Right cardiac atrium (tissue), 5 donors: ENCODE data around the gene CLTC. TPM values are rescaled to one million over a fixed set of nuclear protein-coding genes. Genes with fewer than 3 reads are reported as not detected.
A peak's percentile ranks its signal among the peaks of the same experiment; 100 is the strongest.

Source experiments
- ATAC-seq, 2 donors: fragments of 200-7000 bp; cut with Tn5 transposase; one replicate each; pipeline versions ENCODE4 v1.8.0 to v1.9.1; 2020; ENCODE audit warnings: moderate library complexity in 2 of 2, mild to moderate bottlenecking in 1 of 2
- DNase-seq, 3 donors: peaks; one replicate each; pipeline ENCODE4 v3.0.0-alpha.2; 2020
- H3K27ac ChIP-seq: one replicate; pipeline ENCODE4 v1.5.1; 2013; ENCODE audit warnings: mild to moderate bottlenecking, low read length, control low read depth, moderate library complexity
- H3K27me3 ChIP-seq: one replicate; pipeline ENCODE4 v1.6.1; 2013; ENCODE audit not compliant: control insufficient read depth, insufficient read depth
- H3K4me1 ChIP-seq: one replicate; pipeline ENCODE4 v1.6.1; 2013; ENCODE audit warnings: low read length; ENCODE audit not compliant: control insufficient read depth, insufficient read depth
- H3K4me3 ChIP-seq: one replicate; pipeline ENCODE4 v1.5.1; 2013; ENCODE audit warnings: low read length, control low read depth
- H3K9me3 ChIP-seq: one replicate; pipeline ENCODE4 v1.6.1; 2013; ENCODE audit warnings: low read length; ENCODE audit not compliant: control insufficient read depth
- WGBS: extraction: QIAGEN DNeasy Blood & Tissue Kit; methylation state at CpG from one replicate; pipeline ENCODE4 v1.1.7; 2013; 5-methylcytosine and 5-hydroxymethylcytosine counted together
- intact Hi-C, 4 donors: fragments of 100-400 bp; cut with DNase I; formaldehyde crosslinking; loops; one replicate each; pipeline versions ENCODE4 v1.11.0 to v1.14.0; 2022 to 2023
- polyA plus RNA-seq: library from polyadenylated mRNA; stranded (reverse); fragments of 200-250 nt; gene quantifications from one replicate; pipeline ENCODE4 v1.2.3, GENCODE V29; 2013
- total RNA-seq, 4 donors: library from RNA; stranded (reverse); fragmentation: NEBNext Ultra II Directional; extraction: Animal tissue kit (Norgen Biotek cat#: 25700); gene quantifications; one replicate each; pipeline ENCODE4 v1.2.1, GENCODE V29; 2021
- donor health status: healthy with polysubstance abuse.
- donor health status: DM: no; HTN: yes; CAD: no.
- donor health status: DM: no; HTN: no; CAD: no.
- donor health status: DM: no; HTN: yes; CAD: no; lungs with severe emphysema.
- donor health status: DM: yes; HTN: yes; CAD: no.

Gene CLTC
- total and polyA plus RNA-seq, 5 donors = 108 to 203 (median 176) TPM

DNA sequence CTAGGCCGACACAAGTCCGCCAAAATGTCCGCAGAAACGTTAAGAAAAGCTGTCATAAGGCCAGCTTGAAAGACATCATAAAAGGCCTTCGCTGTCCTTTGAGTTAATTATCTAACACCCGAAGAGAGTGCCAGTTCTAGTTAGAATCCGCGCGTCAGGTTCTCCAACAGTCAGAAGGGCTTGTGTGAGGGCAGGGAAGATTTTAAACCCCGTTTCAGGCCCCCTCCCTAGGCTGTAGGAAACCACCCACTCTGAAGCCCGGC, 729 bp upstream of the CLTC start:
- DNase-seq (no peak), ATAC-seq (no peak)
- Histone ChIP-seq H3K27me3 (no peaks in the 10 kb centered on the region), H3K27ac (peak overlapping the region; percentile 94), H3K4me1 (no peaks in the 10 kb centered on the region), H3K4me3 (peak overlapping the region; percentile 92), H3K9me3 (no peaks in the 10 kb centered on the region)
- WGBS = under 1% methylated on average over 11 of the region's 11 CpGs
- intact Hi-C loops = loop anchor here in 1 of 4 donors (10.0 kb wide), 1 partner anchor 986 kb away; the partner anchor contains the start of gene PPM1D

DNA sequence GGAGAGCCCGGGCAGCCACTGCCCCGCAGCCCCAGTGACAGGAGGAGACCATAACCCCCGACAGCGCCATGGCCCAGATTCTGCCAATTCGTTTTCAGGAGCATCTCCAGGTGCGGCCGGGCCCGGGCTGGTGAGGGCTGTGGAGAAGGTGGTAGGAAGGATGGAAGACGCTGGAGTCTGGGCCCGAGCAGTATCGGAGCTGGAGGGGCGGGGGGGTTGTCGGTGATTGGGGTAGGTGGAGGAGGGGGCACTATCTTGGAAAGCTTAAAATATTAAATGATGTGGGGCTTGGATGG, 317 bp downstream of the CLTC start:
- Histone ChIP-seq H3K27ac (peak overlapping the region; percentile 94), H3K4me3 (peak overlapping the region; percentile 92), H3K4me1 (peaks cover 2% of the 10 kb centered on the region), H3K9me3 (no peaks in the 10 kb centered on the region), H3K27me3 (no peaks in the 10 kb centered on the region)
- 0% methylated on average over 13 of the region's 13 CpGs for WGBS
- DNase-seq (no peak), ATAC-seq (no peak)
- intact Hi-C loops = no loop called here

DNA sequence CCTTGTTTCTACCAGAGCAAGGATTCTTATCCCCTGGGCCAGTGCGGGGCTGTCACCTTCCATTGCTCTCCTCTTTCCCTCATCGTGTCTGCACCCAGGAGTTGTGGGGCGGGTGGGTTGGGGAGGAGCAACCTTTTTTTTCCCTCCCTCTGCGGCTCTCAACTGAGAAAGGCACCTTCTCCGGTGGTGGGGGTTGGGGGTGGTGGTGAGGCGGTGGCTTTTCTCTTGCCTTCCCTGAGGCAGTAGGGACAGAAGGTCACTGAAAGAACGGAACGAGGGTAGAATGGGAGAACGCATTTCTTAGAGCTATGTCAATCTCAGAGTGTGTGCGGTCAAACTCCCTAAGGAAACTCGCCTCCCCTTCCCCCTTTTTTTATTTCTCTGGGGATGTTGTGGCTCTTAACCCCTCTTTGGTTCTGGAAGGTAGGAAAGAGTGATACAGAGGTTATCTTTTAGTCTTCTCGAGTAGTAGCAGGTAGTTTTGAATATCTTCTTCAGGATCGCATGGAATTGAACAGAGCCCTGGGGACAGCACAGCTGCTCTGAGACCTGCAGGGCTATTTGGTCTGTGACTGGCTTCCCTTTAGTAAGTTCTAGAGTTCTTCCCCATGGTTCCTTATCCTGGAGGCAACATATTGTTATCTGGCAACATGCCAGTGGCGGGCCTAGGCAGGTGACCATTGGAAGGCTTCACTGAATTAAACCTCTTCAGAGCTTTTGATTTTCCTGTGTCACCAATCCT, 994 bp downstream of the CLTC start:
- Histone ChIP-seq H3K4me3 (peak overlapping the region; percentile 92), H3K9me3 (no peaks in the 10 kb centered on the region), H3K27me3 (no peaks in the 10 kb centered on the region), H3K27ac (peak overlapping the region; percentile 97), H3K4me1 (peaks cover 2% of the 10 kb centered on the region)
- DNase-seq (peak in 2 of 3 donors; percentile 41 to 64), ATAC-seq (peak; percentile 3 to 26)
- WGBS = 2% methylated on average over 14 of the region's 14 CpGs
- intact Hi-C loops = no loop called here

DNA sequence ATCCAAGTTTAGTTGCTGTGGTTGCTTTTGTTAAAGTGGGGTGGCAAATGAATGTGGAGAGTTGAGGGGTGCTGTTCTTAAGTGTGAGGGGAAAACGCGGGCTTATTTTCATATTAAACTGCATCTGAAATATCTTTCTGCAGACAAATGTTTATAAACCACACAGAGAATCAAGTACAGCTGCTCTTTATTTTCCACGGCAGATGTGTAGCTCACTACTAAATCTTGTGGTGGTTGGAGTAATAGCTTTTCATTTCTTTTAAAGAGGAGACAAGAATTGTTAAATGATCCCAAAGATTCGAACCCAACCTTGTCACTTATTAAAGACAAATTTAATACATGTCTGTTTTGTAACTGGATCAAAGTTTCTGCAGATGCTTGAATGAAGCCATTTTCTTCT, 2.1 kb downstream of the CLTC start:
- no peaks in the 10 kb centered on the region for H3K9me3 ChIP-seq
- 29% methylated on average over 4 of the region's 4 CpGs for WGBS
- intact Hi-C loops = no loop called here
- DNase-seq = no peak
- no peak overlapping the region for H3K27ac ChIP-seq
- ATAC-seq = no peak
- no peaks in the 10 kb centered on the region for H3K27me3 ChIP-seq
- H3K4me1 ChIP-seq = peaks cover 2% of the 10 kb centered on the region
- H3K4me3 ChIP-seq = peak overlapping the region; percentile 39

DNA sequence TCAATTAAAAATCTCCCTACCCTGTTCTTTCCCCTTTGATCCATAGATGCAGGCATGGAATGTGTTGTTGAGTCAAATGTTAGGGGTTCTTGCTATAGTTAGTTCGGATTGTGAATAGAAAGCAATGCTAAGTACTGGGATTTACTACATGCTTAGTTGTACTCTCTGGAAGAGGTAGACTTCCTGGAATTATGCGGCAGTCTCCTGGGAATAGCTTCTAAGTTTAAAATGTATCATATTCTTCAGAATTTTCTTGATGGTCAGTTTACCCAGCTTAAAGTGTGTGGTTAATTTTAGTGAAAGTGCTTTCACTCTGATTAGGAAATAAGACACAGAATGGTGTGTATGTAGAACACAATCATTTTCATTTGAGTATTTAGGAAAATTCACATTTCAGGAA, 3.5 kb downstream of the CLTC start:
- H3K4me3 ChIP-seq = peak overlapping the region; percentile 32
- 44% methylated on average over 2 of the region's 2 CpGs for WGBS

DNA sequence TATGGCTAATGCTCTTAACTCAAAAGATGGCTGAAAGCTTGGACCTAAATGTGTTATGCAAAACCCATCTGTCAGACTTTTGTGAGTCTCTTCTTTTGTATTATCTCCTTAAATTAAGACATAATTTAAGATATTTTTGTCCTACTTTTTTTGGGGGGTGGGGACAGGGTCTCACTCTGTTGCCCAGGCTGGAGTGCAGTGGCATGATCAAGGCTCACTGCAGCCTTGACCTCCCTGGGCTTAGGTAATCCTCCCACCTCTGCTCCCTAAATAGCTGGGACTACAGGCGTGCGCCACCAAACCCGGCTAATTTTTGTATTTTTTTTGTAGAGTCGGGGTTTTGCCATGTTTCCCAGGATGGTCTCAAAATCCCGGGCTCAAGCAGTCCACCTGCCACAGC, 7.1 kb downstream of the CLTC start:
- ATAC-seq (no peak), DNase-seq (no peak)
- Histone ChIP-seq H3K4me1 (peaks cover 6% of the 10 kb centered on the region), H3K27ac (no peak overlapping the region), H3K4me3 (no peak overlapping the region), H3K27me3 (no peaks in the 10 kb centered on the region), H3K9me3 (no peaks in the 10 kb centered on the region)
- 94% methylated on average over 5 of the region's 5 CpGs for WGBS
- intact Hi-C loops = no loop called here

More for the DNA sequence above, 3.5 kb downstream of the CLTC start:
- intact Hi-C loops = no loop called here
- H3K27ac ChIP-seq = no peak overlapping the region
- no peak for DNase-seq
- no peaks in the 10 kb centered on the region for H3K27me3 ChIP-seq
- no peaks in the 10 kb centered on the region for H3K9me3 ChIP-seq
- ATAC-seq = no peak
- H3K4me1 ChIP-seq = peaks cover 2% of the 10 kb centered on the region

DNA sequence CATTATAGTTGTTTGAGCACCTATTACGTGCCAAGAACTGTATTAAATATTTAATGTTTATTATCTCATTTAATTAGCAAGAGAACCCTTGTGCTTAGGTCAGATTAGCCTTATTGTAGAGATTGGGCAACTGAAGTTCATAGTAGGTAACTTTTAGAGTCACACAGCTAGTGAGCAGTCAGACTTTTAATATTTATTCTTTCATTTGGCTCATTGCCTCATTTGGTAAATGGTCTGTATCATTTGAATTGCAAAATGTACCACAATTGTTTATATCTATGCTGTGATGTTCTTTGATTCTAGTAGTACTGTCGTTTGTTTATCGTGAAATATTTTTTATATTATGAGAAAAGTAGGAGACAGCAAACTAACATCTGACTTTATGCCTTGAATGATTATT, 7.6 kb downstream of the CLTC start:
- WGBS = 77% methylated on average over 3 of the region's 3 CpGs
- Histone ChIP-seq H3K4me3 (no peak overlapping the region), H3K9me3 (no peaks in the 10 kb centered on the region), H3K27me3 (no peaks in the 10 kb centered on the region), H3K4me1 (peaks cover 6% of the 10 kb centered on the region), H3K27ac (no peak overlapping the region)
- intact Hi-C loops = no loop called here
- DNase-seq (no peak), ATAC-seq (no peak)

DNA sequence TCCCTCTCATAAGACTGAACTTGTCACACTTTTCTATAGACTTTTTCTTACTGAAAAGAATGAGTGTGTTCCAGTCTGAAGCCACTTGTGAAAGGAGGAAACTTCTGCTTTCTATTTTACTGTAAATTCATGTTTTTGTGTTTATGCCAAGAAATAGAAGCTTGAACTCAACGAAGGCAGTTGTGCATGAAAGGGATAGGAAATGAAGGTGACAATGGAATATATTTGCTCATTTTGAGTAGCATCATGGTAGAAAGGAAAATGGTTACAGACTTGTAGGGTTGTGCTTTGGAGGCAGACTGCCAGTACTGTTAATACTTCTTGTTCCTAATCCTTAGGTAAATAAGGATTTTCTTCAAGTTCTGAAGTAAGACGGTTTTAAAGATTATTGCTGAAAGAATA, 8.1 kb downstream of the CLTC start:
- no peaks in the 10 kb centered on the region for H3K27me3 ChIP-seq
- intact Hi-C loops = no loop called here
- DNase-seq (no peak), ATAC-seq (no peak)
- H3K4me3 ChIP-seq = no peak overlapping the region
- no peaks in the 10 kb centered on the region for H3K9me3 ChIP-seq
- H3K4me1 ChIP-seq = peaks cover 6% of the 10 kb centered on the region
- H3K27ac ChIP-seq = no peak overlapping the region
- 37% methylated on average over 2 of the region's 2 CpGs for WGBS

DNA sequence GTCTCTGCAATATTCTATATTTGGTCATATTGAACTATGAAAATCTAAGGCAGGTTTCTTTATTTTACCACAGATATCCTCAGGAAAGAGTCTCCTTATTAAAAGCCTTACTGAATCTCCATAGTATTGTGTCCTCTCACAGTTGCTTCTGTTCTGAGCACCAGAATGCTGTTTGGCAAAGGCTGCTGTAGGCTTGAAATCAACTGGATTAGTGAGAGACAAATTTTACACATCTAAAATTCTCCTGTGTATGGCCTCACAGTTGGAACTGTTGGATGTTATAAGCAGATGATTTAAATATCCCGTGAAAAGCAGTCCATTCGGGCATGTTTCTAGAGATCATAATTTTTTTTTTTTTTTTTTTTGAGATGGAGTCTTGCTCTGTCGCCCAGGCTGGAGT, 9.5 kb downstream of the CLTC start:
- H3K27me3 ChIP-seq = no peaks in the 10 kb centered on the region
- 77% methylated on average over 3 of the region's 3 CpGs for WGBS

DNA sequence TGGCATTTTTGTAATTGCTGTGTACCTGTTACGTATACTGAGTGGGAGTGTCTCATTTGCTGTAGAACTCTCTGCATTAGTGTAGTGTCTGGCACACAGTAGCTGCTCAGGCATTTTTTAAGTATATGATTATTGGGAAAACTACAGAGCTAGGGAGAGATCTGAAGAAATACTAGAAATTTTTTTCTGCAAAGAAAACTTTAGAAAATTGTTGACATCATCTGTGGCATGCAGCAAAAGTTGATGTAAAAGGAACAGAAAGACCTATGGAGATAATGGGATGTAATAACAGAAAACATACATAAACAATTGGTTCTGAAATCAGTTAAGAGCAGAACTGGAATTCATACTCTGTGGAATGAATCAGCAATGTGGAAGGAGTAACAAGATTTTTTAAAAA, 11.6 kb downstream of the CLTC start:
- H3K4me1 ChIP-seq = peaks cover 7% of the 10 kb centered on the region
- H3K4me3 ChIP-seq = no peak overlapping the region
- H3K27me3 ChIP-seq = no peaks in the 10 kb centered on the region
- 92% methylated on average over 1 of the region's 1 CpG for WGBS
- DNase-seq (no peak), ATAC-seq (no peak)
- no peak overlapping the region for H3K27ac ChIP-seq
- no peaks in the 10 kb centered on the region for H3K9me3 ChIP-seq
- intact Hi-C loops = no loop called here

More for the DNA sequence above, 9.5 kb downstream of the CLTC start:
- ATAC-seq (no peak), DNase-seq (no peak)
- Histone ChIP-seq H3K4me3 (no peak overlapping the region), H3K9me3 (no peaks in the 10 kb centered on the region), H3K4me1 (peaks cover 10% of the 10 kb centered on the region), H3K27ac (no peak overlapping the region)
- intact Hi-C loops = no loop called here

DNA sequence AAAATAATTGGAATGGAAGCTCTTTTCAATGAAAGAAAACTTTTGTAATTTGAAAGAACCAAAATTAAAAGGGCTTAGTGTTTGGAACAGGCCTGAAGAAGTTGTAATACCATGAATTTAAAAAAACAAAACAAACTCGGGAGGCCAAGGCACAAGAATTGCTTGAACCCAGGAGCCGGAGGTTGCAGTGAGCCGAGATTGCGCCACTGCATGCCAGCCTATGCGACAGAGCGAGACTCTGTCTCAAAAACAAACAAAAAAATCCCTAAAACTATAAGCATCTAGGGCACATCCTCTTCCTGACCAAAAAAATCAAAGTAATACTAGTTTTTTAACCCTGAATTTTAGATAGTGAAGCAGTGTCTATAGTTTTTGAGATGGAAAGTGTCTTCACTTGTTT, 12.7 kb downstream of the CLTC start:
- Histone ChIP-seq H3K4me1 (peaks cover 7% of the 10 kb centered on the region), H3K27me3 (no peaks in the 10 kb centered on the region), H3K9me3 (no peaks in the 10 kb centered on the region), H3K4me3 (no peak overlapping the region), H3K27ac (no peak overlapping the region)
- 84% methylated on average over 6 of the region's 6 CpGs for WGBS
- ATAC-seq (no peak), DNase-seq (peak in 1 of 3 donors; percentile 52)
- intact Hi-C loops = no loop called here
